GM18520 (cell line): Measurements from ENCODE around the gene MAP2K3.
"Not testable (repeated sequence)": the region's sequence is repeated elsewhere in the genome, so short reads cannot be mapped to it uniquely, and the experiment has no call there.

Source experiments
- ATAC-seq: cut with Tn5 transposase; IDR thresholded peaks from one replicate; pipeline ENCODE4 v1.9.1; 2021; ENCODE audit not compliant: unreplicated experiment

MAP2K3 gene

GRCh38 chr17:21327921-21328320 is 43.4 kb downstream of the MAP2K3 start:
- ATAC-seq = not testable (repeated sequence)

GRCh38 chr17:21328778-21329177 is 44.3 kb downstream of the MAP2K3 start:
- not testable (repeated sequence) for ATAC-seq

GRCh38 chr17:21330436-21331160 is 46.1 kb downstream of the MAP2K3 start:
- no peak for ATAC-seq

GRCh38 chr17:21336541-21337294 is 52.2 kb downstream of the MAP2K3 start:
- not testable (repeated sequence) for ATAC-seq

- not testable (repeated sequence) for ATAC-seq
Measured at GRCh38 chr17:21337981-21338625, 53.6 kb downstream of the MAP2K3 start.

GRCh38 chr17:21339011-21339410 is 54.5 kb downstream of the MAP2K3 start:
- no peak for ATAC-seq

- ATAC-seq = not testable (repeated sequence)
Measured at GRCh38 chr17:21339571-21339970, 55.1 kb downstream of the MAP2K3 start.

GRCh38 chr17:21340407-21340806 is 55.9 kb downstream of the MAP2K3 start:
- not testable (repeated sequence) for ATAC-seq

GRCh38 chr17:21341279-21341678 is 56.8 kb downstream of the MAP2K3 start:
- not testable (repeated sequence) for ATAC-seq

- not testable (repeated sequence) for ATAC-seq
Measured at GRCh38 chr17:21341925-21342540, 57.5 kb downstream of the MAP2K3 start.

- not testable (repeated sequence) for ATAC-seq
Measured at GRCh38 chr17:21343061-21343949, 58.8 kb downstream of the MAP2K3 start.

- not testable (repeated sequence) for ATAC-seq
Measured at GRCh38 chr17:21344801-21345200, 60.3 kb downstream of the MAP2K3 start.

GRCh38 chr17:21345236-21345635 is 60.7 kb downstream of the MAP2K3 start:
- no peak for ATAC-seq

- not testable (repeated sequence) for ATAC-seq
Measured at GRCh38 chr17:21346107-21346506, 61.6 kb downstream of the MAP2K3 start.

- ATAC-seq = not testable (repeated sequence)
Measured at GRCh38 chr17:21346651-21347250, 62.2 kb downstream of the MAP2K3 start.

GRCh38 chr17:21347660-21348059 is 63.1 kb downstream of the MAP2K3 start:
- not testable (repeated sequence) for ATAC-seq

GRCh38 chr17:21348081-21348925 is 63.8 kb downstream of the MAP2K3 start:
- ATAC-seq = peak; percentile 47

- not testable (repeated sequence) for ATAC-seq
Measured at GRCh38 chr17:21348926-21349261, 64.4 kb downstream of the MAP2K3 start.
